ENCODE results near the gene SCP2D1.

Gene SCP2D1

DNA sequence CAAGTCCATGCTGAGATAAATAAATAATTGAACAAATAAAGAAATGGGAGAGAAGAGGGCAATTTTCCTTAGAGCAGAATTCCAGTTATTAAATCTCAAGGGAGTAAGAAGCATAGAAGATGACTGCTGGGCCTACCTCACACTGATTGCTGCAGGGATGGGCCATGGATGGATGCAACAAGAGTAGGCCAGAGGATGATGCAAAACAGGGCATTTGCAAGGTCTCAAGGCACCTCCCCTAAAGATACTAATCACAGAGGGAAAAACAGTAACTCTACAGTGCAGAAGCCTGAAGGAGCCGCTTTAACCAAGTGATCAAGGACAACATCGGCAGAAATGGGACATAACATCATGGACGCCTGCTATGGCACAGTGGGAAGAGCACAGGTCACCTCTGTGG, 1.7 kb upstream of the SCP2D1 start:
- no peak for DNase-seq (ENCODE audit: low spot score)

GRCh38 chr20:18815194-18815942, 1.8 kb downstream of the SCP2D1 start:
- no peak for DNase-seq (ENCODE audit: low spot score)

- DNase-seq (ENCODE audit: low spot score) = no peak
These were observed 9.2 kb downstream of the SCP2D1 start for GRCh38 chr20:18822832-18823231.

GRCh38 chr20:18831830-18832499, 18.4 kb downstream of the SCP2D1 start:
- DNase-seq (ENCODE audit: low spot score) = no peak

DNA sequence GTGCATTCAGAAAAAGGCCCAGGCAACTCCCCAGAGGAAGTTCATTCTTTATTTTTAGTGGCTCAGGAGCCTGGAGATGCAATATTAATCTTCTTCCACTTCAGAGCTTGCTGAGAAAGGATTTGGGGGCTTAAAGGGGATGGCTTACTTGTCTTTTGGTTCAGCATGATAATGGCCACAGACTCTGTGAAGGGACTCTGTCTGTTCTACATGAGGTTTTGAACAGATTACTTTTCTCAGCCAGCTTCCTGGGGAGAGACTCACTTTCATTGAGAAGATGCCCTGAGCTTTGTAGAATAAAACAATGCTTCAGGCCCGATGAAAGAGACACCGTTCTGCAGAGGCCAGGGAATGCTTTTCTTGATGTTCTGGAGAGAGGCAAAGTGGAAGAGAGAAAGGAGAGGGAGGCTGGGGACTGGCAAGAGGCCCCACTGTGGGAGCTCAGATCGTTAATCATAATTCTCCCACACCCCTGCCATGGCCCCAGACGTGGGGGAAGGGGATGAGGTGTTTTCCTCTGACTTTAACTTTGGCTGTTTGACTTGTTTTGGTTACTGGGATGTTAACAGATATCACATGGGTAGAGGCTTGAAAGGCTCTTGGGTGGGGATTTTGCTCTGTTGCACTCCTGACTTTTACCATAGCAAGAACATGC, 19.1 kb downstream of the SCP2D1 start:
- DNase-seq (ENCODE audit: low spot score) = no peak

DNA sequence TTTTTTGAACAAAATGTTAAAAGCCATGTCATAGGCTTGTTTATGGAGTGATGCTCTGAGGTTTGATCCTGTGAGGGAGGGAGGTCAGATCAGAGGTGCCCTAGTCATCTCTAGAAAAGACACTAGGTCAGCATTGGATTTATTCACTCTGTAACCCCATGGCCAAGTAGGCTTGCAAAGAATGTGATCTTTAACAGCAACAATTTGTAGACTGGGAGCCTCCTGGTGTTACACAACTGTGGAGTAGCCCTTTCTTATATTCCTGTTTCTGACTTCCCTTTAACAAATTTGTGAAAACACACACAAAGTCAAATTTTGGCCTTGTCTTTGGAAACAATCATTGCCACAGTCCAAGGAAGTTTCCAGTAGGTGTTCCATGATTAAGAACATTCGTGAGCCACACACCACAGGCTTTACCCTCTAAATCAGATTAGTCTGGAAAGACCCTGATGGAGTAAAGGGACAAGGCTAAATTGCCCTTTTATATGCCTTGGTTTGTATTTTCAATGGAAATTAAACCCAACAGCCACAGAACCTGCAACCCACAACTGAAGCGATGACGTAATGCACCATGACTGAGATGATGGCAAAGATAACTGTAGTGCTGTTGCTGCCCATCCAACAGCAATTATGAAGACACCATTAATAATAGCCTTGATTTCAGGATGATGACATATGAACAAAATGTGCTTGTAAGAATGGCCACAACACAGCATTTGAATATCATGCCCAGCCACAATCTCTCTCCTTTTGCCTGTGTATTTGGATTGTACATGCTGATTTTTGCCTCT, 22.1 kb downstream of the SCP2D1 start:
- DNase-seq (ENCODE audit: low spot score) = no peak

DNA sequence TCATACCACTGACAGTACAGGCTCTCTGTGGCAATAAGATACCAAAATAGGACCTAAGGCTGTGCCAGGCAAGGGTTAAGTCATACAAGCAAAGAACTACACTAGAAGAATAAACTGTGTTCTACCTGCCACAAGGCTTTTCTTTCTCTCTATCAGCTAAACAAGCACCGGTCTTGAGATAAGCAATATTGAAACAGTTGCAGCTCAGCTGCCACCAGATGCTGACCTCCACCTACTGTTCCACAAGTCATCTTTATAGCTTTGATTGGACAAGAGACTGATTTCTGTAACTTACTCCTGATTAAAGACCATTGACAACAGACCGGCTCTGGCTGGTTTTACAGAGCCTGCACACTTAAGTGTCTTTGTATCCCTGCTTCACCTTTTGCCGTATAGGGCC, 24.1 kb downstream of the SCP2D1 start:
- DNase-seq (ENCODE audit: low spot score) = no peak

GRCh38 chr20:18839507-18840247, 26.1 kb downstream of the SCP2D1 start:
- no peak for DNase-seq (ENCODE audit: low spot score)

DNA sequence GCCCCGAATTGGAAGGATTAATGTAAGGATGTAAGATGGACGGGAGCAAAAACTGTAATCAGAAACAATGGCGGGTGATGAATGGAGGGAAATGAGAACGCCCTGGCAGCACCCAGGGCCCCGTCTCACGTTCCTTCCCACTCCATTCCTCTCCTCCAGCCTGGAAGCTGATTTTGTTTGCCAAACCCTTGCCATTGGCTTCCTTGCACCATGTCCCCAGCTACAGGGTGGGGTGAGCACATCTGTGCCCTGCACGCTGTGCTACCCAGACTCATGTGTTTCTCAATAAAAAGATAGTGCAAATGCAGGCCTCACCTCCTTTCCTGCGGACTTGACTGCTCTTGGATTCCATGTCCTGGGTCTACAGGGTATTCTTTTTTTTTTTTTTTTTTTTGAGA, 26.7 kb downstream of the SCP2D1 start:
- DNase-seq (ENCODE audit: low spot score) = no peak

DNA sequence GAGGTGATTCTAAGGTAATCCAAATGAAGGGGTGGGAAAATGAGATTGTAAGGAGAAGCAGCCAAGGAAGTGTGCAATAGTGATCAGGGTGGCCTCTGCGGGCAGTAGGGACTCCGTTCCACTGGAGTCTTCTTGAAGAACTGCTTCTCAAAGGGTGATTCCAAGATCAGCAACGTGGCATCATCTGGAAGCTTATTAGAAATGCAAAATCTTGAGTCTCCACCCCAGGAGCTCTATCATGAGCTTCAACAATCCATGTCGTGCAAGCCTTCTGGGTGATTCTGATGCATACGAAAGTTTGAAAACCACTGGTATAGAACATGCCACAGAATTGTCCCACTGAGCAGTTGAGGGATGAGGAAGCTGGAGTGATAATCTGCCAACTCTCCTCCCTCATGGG, 31.4 kb downstream of the SCP2D1 start:
- no peak for DNase-seq (ENCODE audit: low spot score)

DNA sequence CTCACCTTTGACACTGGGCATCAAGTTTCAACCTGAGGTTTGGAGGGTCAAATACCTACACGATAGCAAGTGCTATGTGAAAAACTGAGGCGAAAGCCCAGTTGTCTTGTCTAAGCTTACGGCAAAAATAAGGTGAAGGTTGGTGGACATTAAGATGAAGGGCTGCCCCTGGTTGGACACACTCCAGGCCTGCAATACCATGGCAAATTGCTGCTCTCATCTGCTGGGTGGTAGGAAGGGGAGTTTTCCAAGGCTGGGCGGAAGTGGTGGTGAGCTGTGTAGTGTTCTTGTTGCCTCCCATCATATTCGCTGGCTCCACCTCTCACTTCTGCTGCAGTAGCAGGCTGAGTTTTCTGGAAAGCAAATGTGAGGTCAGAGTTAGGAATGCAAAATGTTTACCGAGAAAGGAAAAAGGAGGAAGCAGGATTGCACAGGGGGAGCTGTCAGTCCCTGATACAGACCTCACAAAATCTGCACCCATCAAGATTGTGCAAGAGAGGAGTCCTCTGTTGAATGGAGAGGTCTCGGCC, 33.7 kb downstream of the SCP2D1 start:
- no peak for DNase-seq (ENCODE audit: low spot score)

DNA sequence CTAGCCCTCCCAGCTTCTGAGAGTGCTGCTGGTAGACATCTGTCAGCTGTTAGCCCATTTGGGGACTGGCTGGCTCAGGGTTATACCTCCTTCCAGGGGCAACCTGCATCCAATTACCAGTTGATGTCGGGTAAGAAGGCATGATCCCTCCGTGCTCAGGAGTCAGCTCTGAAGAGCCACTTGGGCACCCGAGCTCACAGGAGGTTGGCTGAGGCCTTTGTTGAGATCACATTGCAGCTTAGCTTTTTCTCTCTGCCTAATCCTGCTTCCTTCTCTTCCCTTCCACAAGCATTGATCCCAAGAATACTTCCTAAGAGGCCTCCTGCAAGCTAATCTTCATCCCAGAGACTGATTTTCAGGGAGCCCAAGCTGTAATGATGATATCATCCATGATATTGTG, 35.5 kb downstream of the SCP2D1 start:
- DNase-seq (ENCODE audit: low spot score) = no peak

GRCh38 chr20:18851629-18852028, 38.0 kb downstream of the SCP2D1 start:
- no peak for DNase-seq (ENCODE audit: low spot score)

DNA sequence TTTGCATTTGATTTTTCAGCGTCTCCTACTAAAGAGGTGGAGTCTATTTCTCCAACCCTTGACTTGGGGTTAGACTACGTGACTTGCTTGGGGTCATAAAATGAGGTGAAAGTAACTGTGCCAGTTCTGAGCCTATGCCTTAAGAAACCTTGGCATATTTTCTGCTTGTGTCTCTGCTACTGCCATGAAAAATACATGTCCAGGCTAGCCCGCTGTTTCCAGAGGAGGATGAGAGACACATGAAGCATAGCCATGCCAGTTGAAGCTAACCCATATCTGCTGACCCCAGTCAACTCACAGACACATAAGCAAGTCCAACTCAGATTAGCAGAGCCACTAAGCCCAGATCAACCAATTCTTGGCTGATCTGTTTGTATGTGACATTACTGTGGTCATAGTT, 38.7 kb downstream of the SCP2D1 start:
- DNase-seq (ENCODE audit: low spot score) = no peak

DNA sequence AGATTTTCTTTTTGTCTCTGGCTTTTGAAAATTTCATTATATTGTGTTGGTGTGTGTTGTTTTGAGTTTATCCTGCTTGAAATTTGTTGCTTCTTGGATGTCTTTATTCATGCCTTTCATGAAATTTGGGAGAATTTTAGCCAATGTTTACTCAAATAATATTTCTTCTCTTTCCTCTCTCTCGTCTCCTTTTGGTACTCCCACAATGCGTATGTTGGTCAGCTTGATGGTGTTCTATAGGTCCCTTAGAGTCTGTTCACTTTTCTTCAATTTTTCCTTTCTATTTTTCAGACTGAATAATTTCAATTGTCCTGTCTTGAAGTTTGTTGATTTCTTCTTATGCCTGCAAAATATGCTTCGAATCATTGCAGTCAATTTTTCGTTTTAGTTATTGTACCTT, 39.6 kb downstream of the SCP2D1 start:
- DNase-seq (ENCODE audit: low spot score) = no peak

DNA sequence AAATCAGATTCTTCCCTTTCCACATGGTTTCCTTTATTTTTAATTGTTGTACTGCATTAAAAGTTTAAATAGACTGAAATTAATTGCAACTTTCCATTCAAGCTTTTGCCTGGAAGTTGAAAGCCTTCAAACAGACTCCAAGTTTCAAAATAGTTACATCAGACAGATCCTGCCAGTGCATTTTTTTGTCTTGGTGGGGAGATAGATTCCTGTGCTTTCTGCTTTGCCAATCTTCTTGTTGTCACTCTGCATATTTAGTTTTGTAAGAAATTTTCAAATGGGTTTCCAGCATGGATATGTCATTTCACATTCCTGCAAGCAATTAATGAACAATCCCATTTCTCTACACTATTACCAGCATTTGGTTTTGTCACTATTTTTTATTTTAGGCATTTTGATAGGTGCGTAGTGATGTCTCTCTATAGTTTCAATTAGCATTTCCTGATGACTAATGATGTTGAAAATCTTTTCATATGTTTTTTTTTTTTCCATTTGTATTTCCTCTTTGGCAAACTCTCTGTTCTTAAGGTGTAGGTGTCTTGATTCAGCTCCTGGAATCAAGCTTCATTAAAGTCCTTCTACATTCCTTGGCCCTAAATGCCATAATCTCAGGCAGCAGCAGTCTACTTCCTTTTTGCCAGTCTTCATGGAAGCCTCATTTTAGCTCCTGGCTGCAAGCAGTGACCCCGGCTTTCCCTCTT, 40.5 kb downstream of the SCP2D1 start:
- no peak for DNase-seq (ENCODE audit: low spot score)

- DNase-seq (ENCODE audit: low spot score) = no peak
These were observed 42.3 kb downstream of the SCP2D1 start for GRCh38 chr20:18855882-18856281.

DNA sequence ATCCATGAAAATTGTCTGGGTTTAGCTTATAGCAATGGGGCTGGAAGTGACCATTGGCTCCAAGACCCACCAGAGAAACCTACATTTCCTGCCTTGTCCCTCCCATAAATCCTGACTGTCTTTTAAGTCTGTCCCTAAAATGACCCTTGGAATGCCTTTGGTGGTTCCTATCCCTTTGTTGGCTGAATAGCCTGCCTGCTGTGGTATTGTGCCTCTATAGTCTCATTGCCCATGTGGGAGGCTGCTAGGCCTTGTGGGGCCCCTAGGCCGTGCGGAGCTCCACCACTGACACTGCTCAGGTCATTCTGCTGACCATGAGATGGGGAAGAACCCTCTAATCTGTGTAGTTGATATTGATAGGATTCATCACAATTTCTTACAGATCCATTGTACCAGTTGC, 43.3 kb downstream of the SCP2D1 start:
- no peak for DNase-seq (ENCODE audit: low spot score)

- DNase-seq (ENCODE audit: low spot score) = no peak
These were observed 44.1 kb downstream of the SCP2D1 start for GRCh38 chr20:18857640-18858039.

DNA sequence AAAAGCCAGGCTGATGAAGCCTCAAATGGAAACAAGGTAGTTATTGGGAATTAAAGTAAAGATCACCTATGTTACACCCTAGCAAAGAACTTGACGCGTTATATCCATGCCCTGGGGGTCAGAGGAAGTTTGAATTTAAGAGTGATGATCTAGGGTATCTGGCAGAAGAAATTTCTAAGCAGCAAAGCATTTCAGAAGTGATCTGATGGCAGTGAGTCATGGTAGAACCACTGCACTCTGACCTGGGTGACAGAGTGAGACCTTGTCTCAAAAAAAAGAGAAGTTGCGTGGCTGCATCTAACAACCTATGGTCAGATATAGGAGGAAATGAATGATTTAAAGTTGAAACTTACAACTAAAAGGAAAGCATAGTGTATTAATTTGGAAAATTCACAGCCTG, 45.2 kb downstream of the SCP2D1 start:
- no peak for DNase-seq (ENCODE audit: low spot score)

Data from SK-N-DZ (cell line).